ENCODE results near the gene LCNL1.
"Not testable (repeated sequence)": the region's sequence is repeated elsewhere in the genome, so short reads cannot be mapped to it uniquely, and the experiment has no call there.

LCNL1 gene

DNA sequence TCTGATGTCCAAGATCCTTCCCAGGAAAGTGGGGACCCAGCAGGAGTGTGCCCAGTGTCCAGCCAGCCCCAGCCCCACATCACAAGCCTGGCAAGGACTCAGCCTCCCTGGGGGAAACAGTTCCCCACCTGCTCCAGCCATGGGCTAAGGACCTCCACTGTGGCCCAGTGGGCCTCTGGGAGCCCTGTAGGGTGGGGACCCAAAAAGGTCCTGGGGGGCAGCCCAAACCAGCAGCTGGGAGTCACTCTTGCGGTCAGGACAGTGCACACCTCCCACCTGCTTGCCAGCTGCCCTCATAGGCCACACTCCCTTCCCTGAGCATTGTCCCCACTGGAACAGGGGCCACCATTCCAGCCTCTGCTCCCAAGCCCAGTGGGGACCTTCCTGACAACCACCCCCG lies 43.6 kb downstream of the LCNL1 start:
- DNase-seq (ENCODE audit: low read depth) = no peak

DNA sequence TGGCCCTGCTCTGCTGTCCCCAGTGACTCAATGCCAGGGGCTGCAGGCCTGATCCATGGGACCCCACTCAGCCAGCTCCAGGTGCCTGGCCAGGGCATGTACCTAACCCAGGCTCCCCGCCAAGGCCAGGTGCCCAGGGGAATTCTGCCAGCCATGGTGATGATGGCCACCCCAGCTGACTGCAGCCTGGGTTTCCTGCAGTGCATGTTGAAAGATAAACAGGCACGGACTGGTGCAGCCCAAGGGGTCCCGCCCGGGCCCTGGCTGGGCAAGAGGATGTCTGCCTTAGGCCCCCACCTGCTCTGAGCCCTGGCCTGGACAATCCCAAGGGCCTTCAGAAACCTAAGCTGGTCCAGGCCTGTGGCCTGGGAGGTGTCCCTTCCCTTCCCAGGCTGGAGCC lies 44.0 kb downstream of the LCNL1 start:
- DNase-seq (ENCODE audit: low read depth) = no peak

DNA sequence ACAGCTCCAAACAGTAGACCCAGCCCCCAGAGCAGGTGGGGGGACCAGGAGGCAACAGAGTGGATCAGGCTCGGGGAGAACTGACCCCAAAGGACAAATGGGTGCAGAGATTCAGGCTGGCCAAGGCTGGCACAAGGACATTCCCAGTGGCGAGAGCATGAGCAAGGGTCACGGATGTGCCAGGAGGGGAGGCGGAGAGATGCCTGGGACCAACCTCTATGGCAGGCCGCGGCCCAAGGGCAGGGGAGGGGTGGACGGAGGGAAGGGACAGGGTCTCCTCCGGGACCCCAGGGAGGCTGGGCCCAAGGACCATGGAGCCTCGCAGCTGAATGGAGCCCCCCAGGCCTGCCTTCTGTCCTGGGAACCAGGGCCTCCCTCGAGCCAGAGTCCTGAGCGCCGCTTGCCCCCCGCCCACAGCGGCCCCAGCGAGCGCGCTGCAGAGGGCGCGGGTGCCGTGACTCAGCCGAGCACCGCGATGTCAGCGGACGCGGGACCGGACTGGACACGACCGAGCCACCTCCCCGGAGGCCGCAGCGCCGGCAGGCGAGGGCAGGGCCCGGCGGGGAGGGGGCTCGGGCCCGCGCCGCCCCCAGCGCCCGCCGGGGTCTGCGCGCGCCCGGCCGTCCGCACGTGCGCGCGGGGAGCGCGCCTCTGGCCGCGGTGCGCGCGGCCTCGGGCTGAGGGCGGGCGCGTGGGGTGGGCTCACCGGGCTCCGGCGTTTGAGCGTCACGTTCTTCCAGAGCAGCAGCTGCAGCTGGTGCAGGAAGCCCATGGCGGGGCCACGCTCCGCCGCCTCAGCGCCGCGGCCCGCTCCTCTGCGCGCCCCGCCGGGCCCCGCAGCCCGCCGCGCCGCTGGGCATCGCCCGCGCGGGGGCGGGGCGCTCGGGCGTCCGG lies 44.8 kb downstream of the LCNL1 start, which contains the start of gene ABCA2:
Gene ABCA2 (minus strand): TSS at position 869 of the 894 bp plus-strand sequence. CDS start 97 bp downstream, at position 772.
- DNase-seq (ENCODE audit: low read depth) = peak; percentile 39

DNA sequence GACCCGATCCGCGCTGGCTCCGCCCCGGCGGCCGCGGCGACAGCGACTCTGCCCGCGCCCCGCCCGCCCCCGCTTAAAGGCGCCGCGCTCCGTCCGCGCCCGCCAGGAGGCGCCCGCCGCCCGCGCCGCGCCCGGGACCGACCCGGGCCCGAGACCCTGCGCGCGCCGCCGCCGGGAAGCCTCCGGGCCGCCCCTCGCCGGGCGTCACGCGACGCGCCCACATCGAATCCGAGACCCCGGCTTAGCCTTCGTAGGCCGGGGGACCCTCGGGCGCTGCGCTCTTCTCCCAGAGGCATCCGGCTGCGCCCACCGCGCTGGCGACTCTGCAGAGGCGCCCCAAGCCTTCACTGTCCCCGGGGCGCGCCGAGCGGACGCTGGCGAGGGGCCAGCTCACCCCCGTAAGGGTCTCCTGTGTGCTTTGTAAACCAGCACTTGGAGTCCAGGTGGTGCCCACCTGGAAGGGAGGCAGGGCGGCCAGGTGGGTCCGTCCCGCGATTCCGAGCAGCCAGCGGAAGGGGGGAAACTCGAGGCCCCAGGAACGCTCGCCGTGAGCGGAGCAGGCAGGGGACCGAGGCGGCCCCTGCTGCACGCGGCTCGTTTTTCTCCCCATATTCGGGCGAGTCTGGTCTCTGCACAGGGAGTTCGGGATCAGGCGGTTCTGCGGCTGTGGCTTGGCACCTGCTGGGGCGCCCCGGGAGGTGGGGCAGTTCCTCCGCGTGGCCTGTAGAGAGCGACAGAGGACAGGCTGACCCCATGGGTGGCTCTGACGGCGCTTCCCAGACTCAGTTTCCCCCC lies 45.7 kb downstream of the LCNL1 start:
- DNase-seq (ENCODE audit: low read depth) = peak; percentile 61

DNA sequence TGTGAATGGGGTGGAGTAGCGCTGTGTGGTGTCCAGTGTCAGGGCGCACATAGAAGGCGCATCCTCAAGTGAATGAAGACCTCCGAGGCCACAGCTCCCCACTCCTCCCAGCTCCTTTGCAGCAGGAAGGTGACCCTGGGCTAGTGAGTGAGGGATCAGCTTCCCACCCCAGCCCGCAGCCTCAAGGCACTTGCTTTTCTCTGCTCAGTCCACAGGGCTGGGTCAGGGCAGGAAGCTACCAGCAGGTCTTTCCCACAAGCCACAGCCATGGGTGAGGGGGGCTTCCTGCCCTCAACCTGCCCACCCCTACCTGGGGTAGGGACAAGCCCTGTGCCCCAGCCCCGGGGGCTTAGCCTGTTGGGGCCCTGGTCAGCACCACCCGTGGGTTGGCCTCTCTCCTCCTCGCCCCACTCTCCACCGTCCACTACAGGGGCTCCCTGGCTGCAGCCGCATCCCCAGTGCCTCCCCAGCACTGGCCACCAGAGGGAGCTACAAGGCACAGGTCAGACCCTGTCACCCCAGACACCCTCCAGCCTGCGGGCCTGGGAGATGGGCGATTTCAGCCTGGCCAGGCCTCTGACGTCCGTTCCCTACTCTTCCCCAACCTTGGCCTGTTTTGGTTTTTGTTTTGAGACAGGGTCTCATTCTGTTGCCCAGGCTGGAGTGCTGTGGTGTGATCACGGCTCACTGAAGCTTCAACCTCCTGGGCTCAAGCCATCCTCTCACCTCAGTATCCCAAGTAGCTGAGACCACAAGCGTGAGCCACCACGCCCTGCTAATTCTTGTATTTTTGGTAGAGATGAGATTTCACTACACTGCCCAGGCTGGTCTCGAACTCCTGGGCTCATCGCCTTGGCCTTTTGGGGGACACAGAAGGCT lies 46.5 kb downstream of the LCNL1 start:
- DNase-seq (ENCODE audit: low read depth) = peak; percentile 62

DNA sequence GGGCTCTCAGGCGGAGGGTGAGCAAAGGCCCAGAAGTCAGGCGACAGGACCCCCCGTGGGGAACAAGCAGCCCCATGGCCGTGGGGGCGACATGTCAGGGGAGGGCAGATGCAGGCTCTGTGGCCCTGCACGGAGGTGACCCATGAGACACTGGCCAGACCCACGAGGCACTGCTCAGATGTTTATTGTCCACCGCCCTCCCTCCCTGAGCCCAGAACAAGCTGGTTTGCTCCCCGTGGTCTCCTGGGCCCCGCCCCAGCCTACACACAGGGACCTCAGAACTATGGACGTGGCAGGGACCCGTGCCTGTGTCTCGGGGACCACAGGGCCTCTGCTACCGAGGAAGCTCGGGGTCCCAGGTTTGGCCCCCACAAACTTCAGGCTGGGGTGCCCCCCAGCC lies 47.2 kb downstream of the LCNL1 start:
- DNase-seq (ENCODE audit: low read depth) = no peak

DNA sequence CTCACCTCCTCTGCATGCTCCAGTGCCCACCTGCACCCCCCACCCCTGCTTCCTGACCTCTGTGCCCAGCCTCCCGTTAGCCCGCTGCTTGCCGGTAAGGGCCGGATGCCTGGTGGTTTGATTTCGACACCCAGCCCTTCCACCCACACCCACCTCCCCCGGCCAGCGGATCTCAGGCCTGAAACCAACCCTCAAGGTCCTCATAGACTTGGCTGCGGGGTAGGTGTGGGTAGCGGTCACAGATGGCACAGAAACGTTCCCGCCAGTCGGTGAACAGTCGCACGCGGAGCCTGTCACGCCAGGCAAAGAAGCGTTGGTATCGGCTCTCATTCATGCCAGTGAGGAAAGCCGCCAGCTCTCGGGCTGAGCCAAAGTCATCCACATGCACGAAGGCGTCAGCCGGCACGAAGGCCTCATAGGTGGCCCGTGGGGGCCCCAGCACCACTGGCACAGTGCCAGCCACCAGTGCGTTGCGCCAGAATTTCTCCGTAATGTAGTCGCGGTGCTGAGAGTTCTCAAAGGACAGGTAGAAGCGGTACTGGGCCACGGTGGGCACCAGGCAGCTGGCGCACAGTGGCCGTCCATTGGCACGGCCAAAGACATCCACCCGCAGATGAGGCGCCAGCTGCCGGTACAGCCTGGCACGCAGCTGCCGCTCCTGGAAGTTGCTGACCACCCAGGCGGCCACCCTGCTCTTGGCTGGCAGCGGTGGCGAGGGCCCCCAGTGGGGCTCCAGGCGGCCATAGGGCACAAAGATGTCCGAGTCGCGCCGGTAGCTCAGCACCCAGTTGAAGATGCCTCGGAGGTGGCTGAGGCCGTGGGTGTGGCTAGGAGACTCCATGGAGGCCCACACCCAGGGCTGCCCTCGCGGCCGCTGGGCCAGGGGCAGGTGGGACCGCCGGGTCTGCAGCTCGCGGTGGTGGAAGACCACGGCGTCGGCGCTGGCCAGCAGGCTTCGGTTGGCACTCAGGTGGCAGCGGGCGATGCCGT lies 48.0 kb downstream of the LCNL1 start:
- no peak for DNase-seq (ENCODE audit: low read depth)

DNA sequence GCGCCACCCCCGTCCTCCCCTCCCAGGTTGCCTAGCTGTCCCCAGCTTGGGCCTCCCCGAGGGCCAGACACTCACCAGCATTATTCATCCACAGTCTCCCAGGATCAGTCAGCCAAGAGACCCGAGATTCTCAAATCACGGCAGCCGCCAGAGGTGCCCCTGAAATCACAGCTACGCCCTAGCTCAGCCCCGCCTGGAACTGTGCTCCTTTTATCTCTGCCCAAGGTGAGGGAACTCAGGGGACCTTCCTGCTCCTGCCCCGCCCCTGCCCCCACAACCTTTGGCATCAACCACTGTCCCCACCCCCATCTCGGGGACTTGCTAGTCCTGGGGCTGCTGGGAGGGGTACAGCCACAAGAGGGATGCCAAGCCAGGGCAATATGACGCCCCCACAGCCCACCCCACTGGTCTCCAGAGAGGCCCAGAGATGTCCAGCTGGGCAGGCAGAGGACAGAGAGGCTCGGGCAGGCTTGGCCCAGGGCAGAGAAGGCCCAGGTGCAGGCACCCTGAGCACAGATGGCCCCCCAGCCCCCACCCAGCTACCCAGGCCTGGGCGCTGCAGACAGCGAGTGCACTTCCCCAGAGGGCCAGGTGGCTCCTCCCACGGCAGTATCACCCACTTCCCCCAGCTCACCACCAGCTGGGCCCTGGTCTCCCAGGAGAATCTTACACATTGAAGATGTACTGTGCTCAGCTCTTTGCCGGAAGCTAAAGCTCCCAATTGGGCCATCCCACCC lies 49.3 kb downstream of the LCNL1 start, which contains the start of gene FUT7:
Gene FUT7 (minus strand): TSS at position 185 of the 737 bp plus-strand sequence. CDS start 97 bp downstream, at position 88.
- no peak for DNase-seq (ENCODE audit: low read depth)

DNA sequence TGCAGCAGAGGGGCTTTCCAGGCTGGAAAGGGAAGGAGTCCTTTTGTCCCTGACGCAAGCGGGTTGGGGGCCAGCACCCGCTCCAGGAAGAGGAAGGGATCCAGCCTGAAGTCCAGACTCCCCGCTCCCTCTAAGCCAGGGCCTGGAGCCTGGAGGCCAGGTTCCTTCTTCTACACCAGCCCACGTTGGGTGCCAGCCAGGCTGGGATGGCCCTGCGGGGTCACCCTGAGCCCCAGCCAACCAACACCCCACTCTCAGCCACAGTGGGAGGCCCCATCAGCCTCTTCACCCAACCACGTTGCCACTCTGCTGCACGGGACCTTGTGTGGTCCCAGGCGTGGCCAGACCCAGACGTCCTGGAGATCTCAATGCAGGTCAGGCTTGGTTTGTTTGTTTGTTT lies 50.1 kb downstream of the LCNL1 start:
- DNase-seq (ENCODE audit: low read depth) = no peak

DNA sequence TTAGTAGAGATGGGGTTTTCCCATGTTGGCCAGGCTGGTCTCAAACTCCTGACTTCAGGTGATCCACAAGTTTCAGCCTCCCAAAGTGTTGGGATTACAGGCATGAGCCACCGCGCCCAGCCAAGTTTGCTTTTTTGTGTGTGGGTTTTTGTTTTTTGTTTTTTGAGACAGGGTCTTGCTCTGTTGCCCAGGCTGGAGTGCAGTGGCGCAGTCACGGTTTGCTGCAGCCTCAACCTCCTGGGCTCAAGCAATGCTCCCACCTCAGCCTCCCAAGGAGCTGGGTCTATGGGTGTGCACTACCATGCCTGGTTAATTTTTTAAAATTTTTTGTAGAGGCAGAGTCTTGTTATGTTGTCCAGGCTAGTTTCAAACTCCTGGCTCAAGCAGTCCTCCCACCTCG lies 50.7 kb downstream of the LCNL1 start:
- DNase-seq (ENCODE audit: low read depth) = not testable (repeated sequence)

DNA sequence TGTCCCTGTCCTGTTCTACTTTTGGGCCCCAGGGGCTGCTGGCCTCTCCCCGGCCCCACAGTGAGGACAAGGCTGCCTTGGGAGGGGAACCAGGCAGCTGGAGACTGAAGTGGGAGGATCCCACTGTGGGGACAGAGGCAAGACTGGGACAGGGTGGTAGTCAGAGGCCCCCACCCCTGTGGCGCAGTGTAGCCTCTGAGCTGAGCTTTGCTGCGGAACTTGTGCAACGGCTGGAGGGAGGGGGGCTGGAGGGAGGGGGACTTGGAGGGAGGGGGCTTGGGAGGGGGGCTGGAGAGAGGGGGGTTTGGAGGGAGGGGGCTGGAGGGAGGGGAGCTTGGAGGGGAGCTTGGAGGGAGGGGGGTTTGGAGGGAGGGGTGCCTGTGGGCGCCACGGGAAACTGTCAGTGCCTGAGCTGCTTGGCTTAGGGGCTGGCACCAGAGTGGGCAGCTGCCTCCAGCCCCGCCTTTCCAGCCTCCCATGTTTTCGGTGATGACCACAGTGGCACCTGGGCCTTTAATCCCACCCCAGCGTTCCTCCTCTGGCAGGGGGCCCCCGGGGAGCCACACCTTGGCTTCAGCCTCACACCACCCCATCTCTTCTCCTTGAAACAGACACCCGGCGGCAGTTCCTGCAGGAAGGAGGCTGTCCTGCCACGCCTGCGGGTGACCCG lies 51.4 kb downstream of the LCNL1 start:
- no peak for DNase-seq (ENCODE audit: low read depth)

DNA sequence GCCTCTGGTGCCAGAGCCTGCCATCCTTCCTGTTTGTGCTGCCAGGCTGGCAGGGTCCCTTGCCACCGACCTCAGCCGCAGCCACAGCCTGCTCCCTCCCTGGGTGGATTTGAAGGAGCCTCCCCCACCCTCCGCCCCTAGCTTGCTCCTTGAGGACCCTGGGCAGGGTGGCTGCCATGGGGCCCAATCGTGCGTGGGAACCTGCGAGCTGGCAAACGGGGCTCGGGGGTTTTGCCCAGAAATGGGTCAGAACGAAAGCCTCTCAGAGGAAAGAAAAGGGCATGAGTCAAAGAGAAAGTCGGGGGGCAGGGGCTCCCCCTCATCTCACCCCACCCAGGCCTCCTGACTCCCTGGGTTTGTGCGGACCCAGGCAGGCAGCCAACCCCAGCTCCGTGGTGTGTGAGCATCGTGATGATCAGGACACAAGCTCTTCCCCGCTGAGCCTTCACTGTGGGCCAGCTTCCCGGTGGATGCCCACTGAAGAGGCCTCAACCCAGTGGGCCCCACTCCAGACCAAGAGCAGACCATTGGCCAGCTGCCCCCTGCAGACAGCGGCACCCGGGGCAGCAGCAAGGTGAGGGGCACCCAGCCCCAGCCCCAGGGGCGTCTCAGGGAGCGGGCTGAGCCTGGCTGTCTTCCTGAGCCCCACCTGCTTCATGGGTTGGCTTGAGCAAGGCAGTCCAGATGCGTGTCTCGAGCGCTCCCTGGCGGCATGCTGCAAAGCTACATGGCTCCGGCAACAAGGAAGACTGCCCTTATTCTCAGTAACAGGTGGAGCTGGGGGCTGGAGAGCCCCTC lies 52.1 kb downstream of the LCNL1 start:
- peak; percentile 80 for DNase-seq (ENCODE audit: low read depth)

Measured in EH (cell line).